OCI-LY1 (cell line): ENCODE data around the gene RSL24D1.

ENCODE experiments used
- H2AFZ ChIP-seq: fragments of 200-600 bp; sonication (generic), shearing (Covaris generic); 2 replicates; pipeline ENCODE4 v1.6.0; 2014; ENCODE audit warnings: antibody characterized with exemption, mild to moderate bottlenecking, low read length
- H3F3A ChIP-seq: fragments of 200-600 bp; sonication (generic), shearing (Covaris generic); 2 replicates; pipeline ENCODE4 v1.6.0; 2014; ENCODE audit warnings: mild to moderate bottlenecking, antibody characterized with exemption, low read length, moderate library complexity; ENCODE audit not compliant: insufficient read depth
- H3K27ac ChIP-seq: fragments of 200-600 bp; sonication (generic); 2 replicates; pipeline ENCODE4 v1.5.1; 2014; ENCODE audit warnings: low read length, mixed run types, mild to moderate bottlenecking, low read depth; ENCODE audit not compliant: poor library complexity, severe bottlenecking
- H3K27me3 ChIP-seq: fragments of 200-600 bp; sonication (generic); 2 replicates; pipeline ENCODE4 v1.6.0; 2014; ENCODE audit warnings: antibody characterized with exemption, mild to moderate bottlenecking, low read length, moderate library complexity; ENCODE audit not compliant: insufficient read depth
- H3K36me3 ChIP-seq: fragments of 200-600 bp; sonication (generic); 2 replicates; pipeline ENCODE4 v1.6.1; 2014; ENCODE audit warnings: mild to moderate bottlenecking, antibody characterized with exemption, low read length, moderate library complexity, mixed read lengths; ENCODE audit not compliant: insufficient read depth
- H3K4me1 ChIP-seq: fragments of 200-600 bp; sonication (generic); 2 replicates; pipeline ENCODE4 v1.5.1; 2014; ENCODE audit warnings: mild to moderate bottlenecking, low read length, moderate library complexity; ENCODE audit not compliant: insufficient read depth, severe bottlenecking
- H3K4me2 ChIP-seq: fragments of 200-600 bp; sonication (generic), shearing (Covaris generic); 2 replicates; pipeline ENCODE4 v1.6.1; 2014; ENCODE audit warnings: low read length
- H3K4me3 ChIP-seq: fragments of 200-600 bp; sonication (generic); 2 replicates; pipeline ENCODE4 v1.5.1; 2014; ENCODE audit warnings: low read length, low read depth, mild to moderate bottlenecking, mixed read lengths; ENCODE audit not compliant: poor library complexity, severe bottlenecking
- H3K79me2 ChIP-seq: fragments of 200-600 bp; shearing (Covaris generic); 2 replicates; pipeline ENCODE4 v1.6.1; 2016; ENCODE audit warnings: mixed run types, low read length, mixed read lengths; ENCODE audit not compliant: insufficient read depth
- H3K9ac ChIP-seq: fragments of 200-600 bp; sonication (generic), shearing (Covaris generic); 2 replicates; pipeline ENCODE4 v1.6.1; 2014; ENCODE audit warnings: mild to moderate bottlenecking, low read length, mixed read lengths
- H3K9me2 ChIP-seq: fragments of 200-600 bp; sonication (generic), shearing (Covaris generic); 2 replicates; pipeline ENCODE4 v1.6.1; 2014; ENCODE audit warnings: low read depth, mild to moderate bottlenecking, low read length, mixed read lengths
- H3K9me3 ChIP-seq: fragments of 200-600 bp; shearing (Covaris generic); 2 replicates; pipeline ENCODE4 v1.6.1; 2014; ENCODE audit warnings: low read length, mixed read lengths
- H4K20me1 ChIP-seq: fragments of 200-600 bp; sonication (generic), shearing (Covaris generic); 2 replicates; pipeline ENCODE4 v1.6.0; 2016; ENCODE audit warnings: mild to moderate bottlenecking, low read length; ENCODE audit not compliant: insufficient read depth
- EZH2 ChIP-seq: fragments of 200-600 bp; sonication (generic), shearing (Covaris generic); IDR thresholded peaks from 2 replicates; pipeline ENCODE4 v1.8.0; 2017; ENCODE audit warnings: borderline replicate concordance, mixed run types, mild to moderate bottlenecking, antibody characterized with exemption, low read length, moderate library complexity, mixed read lengths
- TF ChIP-seq, protein P1 (sequence below): fragments of 200-600 bp; sonication (generic), shearing (Covaris generic); IDR thresholded peaks from 2 replicates; pipeline ENCODE4 v1.5.1; 2017; ENCODE audit warnings: mild to moderate bottlenecking, antibody characterized with exemption, low read length, moderate library complexity, mixed read lengths

The RSL24D1 gene

GRCh38 chr15:55195996-55196395, 745 bp downstream of the RSL24D1 start:
- Histone ChIP-seq H3K4me2 (peak overlapping the region; percentile 95), H3K79me2 (peaks cover 55% of the 10 kb centered on the region), H3K27me3 (no peaks in the 10 kb centered on the region), H3K27ac (peak overlapping the region; percentile 93), H3K4me3 (peak overlapping the region; percentile 93), H2AFZ (no peak overlapping the region), H3K4me1 (peaks cover 38% of the 10 kb centered on the region), H3F3A (no peaks in the 10 kb centered on the region), H4K20me1 (no peaks in the 10 kb centered on the region), H3K9me3 (no peaks in the 10 kb centered on the region), H3K9me2 (no peaks in the 10 kb centered on the region), H3K36me3 (peaks cover 40% of the 10 kb centered on the region), H3K9ac (peak overlapping the region; percentile 95)
- TF ChIP-seq, protein P1, sequence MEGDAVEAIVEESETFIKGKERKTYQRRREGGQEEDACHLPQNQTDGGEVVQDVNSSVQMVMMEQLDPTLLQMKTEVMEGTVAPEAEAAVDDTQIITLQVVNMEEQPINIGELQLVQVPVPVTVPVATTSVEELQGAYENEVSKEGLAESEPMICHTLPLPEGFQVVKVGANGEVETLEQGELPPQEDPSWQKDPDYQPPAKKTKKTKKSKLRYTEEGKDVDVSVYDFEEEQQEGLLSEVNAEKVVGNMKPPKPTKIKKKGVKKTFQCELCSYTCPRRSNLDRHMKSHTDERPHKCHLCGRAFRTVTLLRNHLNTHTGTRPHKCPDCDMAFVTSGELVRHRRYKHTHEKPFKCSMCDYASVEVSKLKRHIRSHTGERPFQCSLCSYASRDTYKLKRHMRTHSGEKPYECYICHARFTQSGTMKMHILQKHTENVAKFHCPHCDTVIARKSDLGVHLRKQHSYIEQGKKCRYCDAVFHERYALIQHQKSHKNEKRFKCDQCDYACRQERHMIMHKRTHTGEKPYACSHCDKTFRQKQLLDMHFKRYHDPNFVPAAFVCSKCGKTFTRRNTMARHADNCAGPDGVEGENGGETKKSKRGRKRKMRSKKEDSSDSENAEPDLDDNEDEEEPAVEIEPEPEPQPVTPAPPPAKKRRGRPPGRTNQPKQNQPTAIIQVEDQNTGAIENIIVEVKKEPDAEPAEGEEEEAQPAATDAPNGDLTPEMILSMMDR, result no peak
- TF ChIP-seq EZH2, result no peak

GRCh38 chr15:55194256-55194655, 2.5 kb downstream of the RSL24D1 start:
- Histone ChIP-seq H3K27me3 (no peaks in the 10 kb centered on the region), H3K4me2 (peak overlapping the region; percentile 95), H3F3A (no peaks in the 10 kb centered on the region), H3K79me2 (peaks cover 56% of the 10 kb centered on the region), H2AFZ (no peak overlapping the region), H3K9me3 (no peaks in the 10 kb centered on the region), H3K9ac (no peak overlapping the region), H3K4me3 (peak overlapping the region; percentile 93), H3K4me1 (peaks cover 38% of the 10 kb centered on the region), H3K36me3 (peaks cover 56% of the 10 kb centered on the region), H3K27ac (no peak overlapping the region), H3K9me2 (no peaks in the 10 kb centered on the region), H4K20me1 (no peaks in the 10 kb centered on the region)
- TF ChIP-seq EZH2, result no peak
- TF ChIP-seq, protein P1, result no peak

DNA sequence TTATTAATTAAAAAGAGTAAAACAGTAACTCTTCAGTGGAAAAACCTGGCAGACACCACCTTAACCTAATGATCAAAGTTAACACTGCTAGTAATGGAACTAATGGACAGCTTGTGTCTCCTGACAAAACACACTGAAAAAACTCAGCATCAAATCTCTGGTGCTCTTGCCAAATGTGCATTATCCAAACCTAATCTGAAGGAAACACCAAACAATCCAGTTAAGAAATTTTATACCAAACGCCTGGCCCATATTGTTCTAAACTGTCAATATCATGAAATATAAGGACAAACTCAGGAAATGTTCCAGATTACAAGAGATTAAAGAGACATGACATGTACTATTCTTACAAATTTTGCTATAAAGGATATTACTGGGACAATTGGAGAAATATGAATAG, 10.4 kb downstream of the RSL24D1 start:
- H3K4me2 ChIP-seq, result no peak overlapping the region
- no peak overlapping the region for H2AFZ ChIP-seq
- no peaks in the 10 kb centered on the region for H3K27me3 ChIP-seq
- no peaks in the 10 kb centered on the region for H3K4me1 ChIP-seq
- no peaks in the 10 kb centered on the region for H4K20me1 ChIP-seq
- H3F3A ChIP-seq, result no peaks in the 10 kb centered on the region
- TF ChIP-seq, protein P1, result no peak
- no peak for TF ChIP-seq EZH2
- H3K36me3 ChIP-seq, result peaks cover 94% of the 10 kb centered on the region
- no peaks in the 10 kb centered on the region for H3K9me3 ChIP-seq
- H3K9ac ChIP-seq, result no peak overlapping the region
- H3K27ac ChIP-seq, result no peak overlapping the region
- no peak overlapping the region for H3K4me3 ChIP-seq
- H3K79me2 ChIP-seq, result peaks cover 38% of the 10 kb centered on the region
- no peaks in the 10 kb centered on the region for H3K9me2 ChIP-seq
